GM19452 (cell line): ENCODE data around the gene TRPC6.

Experiments used
- ATAC-seq: cut with Tn5 transposase; IDR thresholded peaks from one replicate; pipeline ENCODE4 v1.9.1; 2021; ENCODE audit not compliant: unreplicated experiment

The TRPC6 gene

DNA sequence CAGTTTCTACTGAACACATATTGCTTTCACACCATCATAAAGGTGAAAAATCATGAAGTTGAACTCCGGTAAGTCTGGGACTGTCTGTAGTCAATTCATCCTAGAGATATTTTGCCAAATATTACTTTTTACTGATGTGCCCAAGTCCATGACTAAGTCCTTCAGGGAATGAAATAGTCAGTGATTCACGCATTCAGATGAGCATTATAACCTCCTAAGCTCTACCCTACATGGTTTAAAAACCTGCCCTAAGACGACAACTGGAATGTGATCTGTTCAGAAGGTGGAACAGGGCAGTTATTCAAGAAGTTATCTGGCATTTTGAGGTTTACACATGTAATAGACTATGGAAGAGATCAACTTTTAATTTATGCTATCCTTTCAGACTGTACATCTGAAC lies 125.6 kb downstream of the TRPC6 start:
- no peak for ATAC-seq

- ATAC-seq: no peak
Measured at GRCh38 chr11:101456812-101457211, 127.0 kb downstream of the TRPC6 start.

DNA sequence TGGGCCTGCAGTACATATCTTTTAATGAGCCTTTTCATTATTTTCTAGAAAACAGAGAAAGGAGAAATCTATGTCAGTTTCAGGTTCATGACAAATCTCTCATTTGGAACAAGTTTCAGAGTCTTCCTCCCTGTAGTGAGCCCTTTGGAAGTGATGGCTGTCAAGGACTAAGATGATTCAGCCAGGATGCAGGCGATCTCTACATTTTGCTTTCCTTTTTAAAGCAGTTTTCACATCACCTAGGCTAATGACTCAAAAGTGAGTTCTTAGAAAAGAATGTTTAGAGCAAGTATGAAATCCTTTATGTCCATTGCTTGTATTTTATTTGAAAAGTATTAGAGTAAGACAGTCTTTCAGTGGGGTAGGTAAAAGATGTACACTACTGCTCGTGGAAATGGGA lies 130.1 kb downstream of the TRPC6 start:
- no peak for ATAC-seq

GRCh38 chr11:101448881-101449442 lies 134.8 kb downstream of the TRPC6 start:
- ATAC-seq: no peak

- ATAC-seq: no peak
Measured at GRCh38 chr11:101446726-101447125, 137.1 kb downstream of the TRPC6 start.

GRCh38 chr11:101446238-101446637 lies 137.6 kb downstream of the TRPC6 start:
- ATAC-seq: no peak

DNA sequence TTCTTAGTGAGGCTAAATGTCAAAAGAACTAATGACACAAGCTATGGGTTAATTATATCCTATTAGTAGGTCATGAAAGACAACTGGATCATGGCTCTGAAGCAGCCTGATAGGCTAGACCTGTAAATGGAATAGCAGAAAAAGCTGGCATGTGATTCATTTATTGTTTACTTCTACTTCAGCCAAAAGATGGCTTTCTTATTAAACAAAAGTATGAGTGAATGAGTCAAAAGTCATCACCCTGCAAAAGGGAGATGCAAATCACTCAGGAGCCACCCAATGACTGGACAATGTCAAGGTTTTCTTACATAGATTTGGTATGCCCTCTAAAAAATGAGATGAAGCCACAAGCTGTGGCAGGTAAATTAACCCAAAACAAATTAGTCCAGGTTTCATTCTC lies 138.0 kb downstream of the TRPC6 start:
- no peak for ATAC-seq

DNA sequence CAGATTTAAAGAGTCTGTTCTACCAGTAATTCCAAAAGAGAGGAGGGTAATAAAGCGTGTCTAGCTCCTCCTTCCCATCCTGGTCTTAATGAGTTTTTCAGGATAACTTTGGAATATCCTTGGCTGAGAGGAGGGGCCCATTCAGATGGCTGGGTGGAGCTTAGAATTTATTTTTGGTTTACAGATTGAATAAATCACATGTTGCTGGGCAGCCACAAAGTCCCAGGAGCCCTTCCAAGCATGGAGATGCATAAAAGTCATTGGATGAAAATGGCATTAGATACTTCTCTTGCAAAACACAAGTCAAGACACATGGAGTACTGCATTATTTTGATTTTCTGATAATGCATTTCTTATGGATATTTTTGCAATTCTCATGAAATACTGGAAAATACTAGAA lies 139.0 kb downstream of the TRPC6 start:
- no peak for ATAC-seq

DNA sequence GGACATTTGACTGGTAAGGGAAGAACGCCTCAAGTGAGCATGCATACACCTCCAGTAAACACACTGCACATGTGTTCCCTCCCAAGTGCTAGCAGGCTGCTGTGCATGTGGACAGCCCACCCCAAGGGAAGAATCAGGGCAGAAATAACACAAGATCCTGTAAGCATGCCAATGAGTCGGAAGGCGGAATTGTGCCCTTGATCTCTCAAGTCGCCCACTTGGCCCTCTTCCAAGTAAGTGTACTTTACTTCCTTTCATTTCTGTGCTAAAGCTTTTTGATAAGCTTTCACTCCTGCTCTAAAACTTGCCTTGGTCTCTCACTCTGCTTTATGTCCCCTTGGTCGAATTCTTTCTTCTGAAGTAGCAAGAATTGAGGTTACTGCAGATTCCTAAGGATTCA lies 139.6 kb downstream of the TRPC6 start:
- no peak for ATAC-seq

DNA sequence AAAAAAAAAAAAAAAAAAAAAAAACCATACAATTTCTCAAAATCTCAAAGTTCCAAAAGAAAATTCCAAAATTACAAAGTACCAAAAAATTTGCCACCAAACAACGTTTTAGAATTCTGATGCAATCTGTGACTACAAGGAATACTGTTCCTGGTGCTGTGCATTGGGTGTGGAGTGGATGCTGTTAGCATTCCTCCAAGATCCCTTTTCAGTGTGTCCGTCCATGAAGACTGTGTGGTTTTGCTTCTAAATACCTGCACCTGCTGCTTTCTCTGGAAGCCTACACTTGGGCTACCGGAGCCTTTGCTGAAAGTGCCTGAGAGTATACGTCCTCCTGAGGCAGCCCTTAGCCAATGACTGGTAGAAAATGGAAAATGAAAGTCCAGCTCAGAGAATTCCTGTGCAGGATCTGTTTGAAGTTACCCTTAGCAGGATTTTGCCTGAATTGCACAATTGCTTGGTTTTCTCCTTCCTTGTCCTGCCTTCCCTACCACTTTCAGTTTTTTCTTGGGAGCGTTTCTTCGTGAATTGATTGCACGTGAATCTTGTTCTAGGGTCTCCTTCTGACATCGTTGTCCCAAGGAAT lies 140.8 kb downstream of the TRPC6 start:
- no peak for ATAC-seq

- no peak for ATAC-seq
Measured at GRCh38 chr11:101442171-101442570, 141.6 kb downstream of the TRPC6 start.

GRCh38 chr11:101441747-101442146 lies 142.1 kb downstream of the TRPC6 start:
- no peak for ATAC-seq

DNA sequence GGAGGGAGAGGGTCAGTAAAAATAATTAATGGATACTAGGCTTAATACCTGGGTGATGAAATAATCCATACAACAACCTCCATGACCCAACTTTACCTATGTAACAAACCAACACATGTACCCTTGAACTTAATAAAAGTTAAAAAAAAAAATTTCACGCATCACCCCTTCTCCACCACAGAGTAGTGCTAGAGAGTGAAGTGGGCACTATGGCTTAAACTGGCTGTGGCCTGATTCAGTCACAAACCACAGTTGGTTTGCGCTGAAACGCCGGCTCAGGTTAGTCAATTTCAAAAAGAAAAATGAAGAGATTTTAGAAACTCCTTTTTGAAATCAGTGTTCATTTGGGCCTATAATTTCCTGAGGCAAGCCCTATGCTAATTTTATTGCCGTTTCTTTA lies 144.3 kb downstream of the TRPC6 start:
- no peak for ATAC-seq

DNA sequence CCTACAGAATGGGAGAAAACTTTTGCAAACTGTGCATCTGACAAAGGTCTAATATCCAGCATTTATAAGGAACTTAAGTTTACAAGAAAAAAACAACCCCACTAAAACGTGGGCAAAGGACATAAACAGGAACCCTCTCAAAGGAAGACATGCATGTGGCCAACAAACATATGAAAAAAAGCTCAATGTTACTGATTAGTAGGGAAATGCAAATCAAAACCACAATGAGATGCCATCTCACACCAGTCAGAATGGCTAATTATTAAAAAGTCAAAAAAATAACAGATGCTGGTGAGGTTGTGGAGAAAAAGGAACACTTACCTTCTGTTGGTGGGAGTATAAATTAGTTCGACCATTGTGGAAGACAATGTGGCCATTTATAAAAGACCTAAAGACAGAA lies 145.1 kb downstream of the TRPC6 start:
- peak; percentile 43 for ATAC-seq

DNA sequence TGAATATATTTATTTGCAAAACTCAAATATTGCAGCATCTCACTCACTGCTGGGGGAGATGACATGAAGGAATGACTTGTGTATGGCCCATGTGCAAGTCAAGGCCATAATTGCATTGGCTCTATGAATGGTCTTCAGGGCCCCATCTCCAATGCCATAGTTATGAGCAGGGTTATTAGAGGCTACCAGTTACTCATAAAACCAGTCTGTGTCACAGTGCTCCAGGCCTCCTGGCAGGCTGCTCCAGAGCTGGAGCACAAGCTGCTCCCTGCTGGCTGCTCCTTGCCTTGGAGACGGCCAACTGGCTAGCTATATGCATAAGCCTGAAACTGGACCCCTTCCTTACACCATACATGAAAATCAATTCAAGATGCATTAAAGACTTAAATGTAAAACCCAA lies 145.7 kb downstream of the TRPC6 start:
- no peak for ATAC-seq

- ATAC-seq: no peak
Measured at GRCh38 chr11:101436511-101437142, 147.2 kb downstream of the TRPC6 start.

DNA sequence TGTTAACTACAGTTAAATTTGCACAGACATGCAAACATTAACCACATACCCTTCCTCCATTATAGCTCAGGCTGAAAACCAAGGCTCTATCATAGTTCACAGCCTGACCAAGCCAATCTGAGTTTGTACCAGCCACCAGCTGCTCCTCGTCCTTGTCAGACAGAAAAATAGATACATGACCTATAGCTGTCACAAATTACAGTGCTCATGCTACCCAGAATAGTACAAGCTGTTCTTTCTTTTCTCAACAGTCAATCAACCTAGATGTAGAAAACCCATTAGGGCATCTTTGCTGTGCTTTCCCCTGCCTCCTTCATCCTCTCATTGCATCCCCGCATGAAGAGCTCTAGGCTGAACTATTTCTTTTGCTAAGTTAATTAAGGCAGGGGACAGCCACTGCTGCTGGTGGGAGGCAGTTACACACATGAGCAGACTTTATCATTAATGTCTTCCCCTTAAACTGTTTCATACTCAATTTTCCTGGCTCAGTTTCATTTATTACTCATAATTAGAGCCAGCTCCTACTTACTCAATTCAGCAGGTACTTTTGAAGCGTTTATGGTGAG lies 148.3 kb downstream of the TRPC6 start:
- no peak for ATAC-seq

DNA sequence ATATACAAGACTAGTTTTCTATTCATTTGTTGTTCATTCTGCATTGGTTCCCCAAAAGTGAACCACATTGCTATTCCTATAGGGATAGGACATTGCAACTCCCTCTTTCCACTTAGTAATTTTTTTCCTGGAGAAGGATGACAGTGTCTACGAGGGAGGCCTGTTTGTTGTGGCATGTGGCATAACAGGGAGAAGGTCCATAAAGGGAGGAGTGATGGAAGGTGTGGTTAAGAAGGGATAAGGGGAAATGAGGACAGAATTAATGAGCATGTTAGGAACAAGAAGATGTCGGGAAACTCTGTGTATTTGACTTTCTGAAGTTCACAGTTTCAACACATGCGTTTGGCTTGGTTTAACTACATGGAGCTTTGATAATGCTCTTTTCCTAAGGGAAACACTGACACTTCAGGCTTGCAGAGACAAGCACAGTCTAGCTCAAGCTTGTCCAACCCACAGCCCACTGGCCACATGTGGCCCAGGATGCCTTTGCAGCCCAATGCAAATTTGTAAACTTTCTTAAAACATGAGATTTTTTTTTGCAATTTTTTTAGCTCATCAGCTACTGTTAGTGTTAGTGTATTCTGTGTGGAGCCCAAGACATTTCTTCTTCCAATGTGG lies 149.7 kb downstream of the TRPC6 start:
- ATAC-seq: no peak

DNA sequence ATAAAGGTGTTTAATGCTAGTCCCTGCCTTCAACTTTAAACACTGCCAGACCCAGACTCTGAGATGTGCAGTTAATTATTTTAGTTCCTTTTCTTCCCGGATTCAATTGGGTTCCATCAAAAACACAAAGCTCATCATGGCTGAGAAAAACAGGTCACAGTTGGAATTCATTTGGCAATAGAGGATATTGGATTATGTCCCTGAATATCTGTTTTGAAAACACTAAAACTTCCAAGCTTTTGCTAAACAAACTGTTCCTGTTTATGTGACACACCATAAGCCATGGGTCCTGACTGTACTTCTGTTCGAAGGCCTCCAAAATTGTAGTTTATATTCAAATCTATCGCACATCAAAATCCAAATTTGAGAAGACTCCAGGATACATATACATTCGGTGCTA lies 150.7 kb downstream of the TRPC6 start:
- no peak for ATAC-seq

DNA sequence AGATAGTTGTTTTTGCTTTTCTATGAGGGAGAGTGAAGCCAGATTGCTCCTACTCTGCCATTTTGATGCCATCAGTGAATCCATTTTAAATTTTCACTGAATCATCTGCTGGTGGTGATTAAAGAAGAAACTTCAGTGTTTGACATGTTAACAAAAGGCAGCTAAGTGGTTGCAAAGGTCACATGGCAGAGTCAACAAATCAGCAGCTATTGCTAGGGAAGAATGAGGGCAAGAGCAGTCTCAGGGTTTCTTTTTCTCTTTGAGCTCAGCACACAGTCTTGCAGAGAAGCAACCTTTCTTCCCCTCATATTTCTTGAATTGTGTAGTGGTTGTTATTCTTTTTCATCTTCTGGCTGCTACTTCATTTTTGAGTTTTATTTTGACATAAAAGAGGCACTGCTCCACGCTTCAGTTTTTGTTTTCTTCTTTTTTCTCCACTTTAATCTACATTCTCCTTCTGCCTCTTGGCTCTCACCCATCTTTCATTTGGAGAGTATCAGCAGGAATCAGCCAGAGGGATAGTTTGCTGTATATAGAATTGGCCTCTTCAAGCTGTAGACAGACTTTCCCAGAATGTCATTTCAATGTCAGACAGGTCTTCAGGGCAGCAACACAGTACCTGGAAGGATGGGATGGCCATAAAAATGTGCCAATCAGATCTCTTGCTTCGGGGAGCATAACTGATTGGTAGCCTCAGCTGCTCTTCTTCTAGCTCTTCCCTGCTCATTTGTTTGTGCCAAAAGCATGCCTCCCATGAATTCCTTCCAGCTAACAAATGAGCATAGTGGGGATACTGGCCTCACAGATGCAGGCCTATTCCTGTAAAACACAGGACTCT lies 153.9 kb downstream of the TRPC6 start:
- no peak for ATAC-seq

DNA sequence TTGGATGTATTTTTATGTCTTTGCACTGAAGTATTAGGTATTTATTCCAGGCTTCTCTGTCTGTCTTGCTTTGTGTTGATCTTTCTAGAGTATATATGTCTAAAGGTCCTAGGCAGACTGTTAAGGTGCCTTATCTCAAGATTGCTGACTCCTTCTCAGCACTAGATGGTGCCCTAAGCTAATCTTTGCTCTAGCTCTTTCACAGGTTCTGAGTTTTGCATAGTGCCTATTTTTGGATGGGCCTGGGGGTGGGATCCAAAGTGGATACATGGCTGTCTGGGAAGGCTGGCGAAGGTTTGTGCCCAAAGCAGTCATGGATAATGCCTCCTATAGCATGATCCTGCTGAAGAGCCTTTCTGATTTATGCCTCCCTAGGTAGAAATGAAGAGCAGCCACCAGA lies 154.9 kb downstream of the TRPC6 start:
- ATAC-seq: no peak
